HG02970 (cell line): ENCODE data around the gene CTF1.
"Not testable (repeated sequence)": the region's sequence is repeated elsewhere in the genome, so short reads cannot be mapped to it uniquely, and the experiment has no call there.

Experiments
- ATAC-seq: cut with Tn5 transposase; IDR thresholded peaks from one replicate; pipeline ENCODE4 v1.9.1; 2021; ENCODE audit warnings: mild to moderate bottlenecking, moderate library complexity, moderate number of reproducible peaks; ENCODE audit not compliant: unreplicated experiment, low FRiP score

CTF1 gene

DNA sequence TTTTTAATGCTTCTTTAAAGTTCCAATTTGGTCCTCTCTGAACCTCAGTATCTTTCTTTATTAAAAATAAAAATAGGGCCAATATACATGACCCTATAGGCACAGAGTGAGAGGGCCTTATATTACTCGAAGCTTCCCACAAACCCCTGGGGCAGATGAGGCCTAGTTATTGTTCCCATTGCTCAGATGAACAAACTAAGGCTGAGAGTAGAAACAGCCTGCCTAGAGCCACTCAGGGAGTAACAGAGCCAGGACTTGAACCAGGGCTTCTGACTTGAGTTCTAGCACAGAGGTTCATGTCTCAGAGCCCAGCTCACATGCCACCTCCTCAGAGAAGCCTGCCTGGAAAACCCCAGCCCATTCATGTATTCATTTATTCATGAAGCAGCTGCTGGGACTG, 10.3 kb upstream of the CTF1 start:
- no peak for ATAC-seq

- ATAC-seq, result no peak
Observed at GRCh38 chr16:30887927-30888326, 8.5 kb upstream of the CTF1 start.

DNA sequence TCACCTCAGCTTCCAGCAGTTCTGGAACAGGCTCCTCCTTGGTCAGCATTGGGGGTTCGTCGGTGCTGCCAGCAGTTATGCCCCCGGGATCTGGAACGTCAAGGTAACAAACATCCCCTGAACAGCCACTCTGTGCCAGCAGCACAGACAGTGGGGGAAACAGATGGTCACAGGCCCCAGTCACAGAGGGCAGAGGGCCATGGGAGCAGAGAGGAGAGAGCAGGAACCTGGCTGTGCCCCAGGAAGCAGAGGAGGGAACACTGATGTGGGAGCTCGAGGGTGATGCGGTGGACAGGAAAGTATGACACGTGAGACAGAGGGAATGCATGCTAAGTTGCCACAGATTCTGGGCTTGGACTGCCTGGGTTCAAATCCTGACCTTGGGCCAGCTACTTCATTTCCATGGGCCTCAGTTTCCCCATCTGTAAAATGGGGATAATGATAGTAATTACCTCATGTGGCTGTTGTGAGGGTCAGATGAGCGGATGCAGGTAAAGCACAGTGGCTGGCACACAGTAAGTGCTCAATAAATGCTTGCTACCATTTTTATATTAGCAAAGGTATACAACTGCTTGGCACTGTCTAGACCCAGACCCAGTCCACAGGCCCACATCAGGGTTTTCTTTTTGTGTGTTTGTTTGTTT, 7.4 kb upstream of the CTF1 start:
- no peak for ATAC-seq

- ATAC-seq, result no peak
Observed at GRCh38 chr16:30889721-30890120, 6.7 kb upstream of the CTF1 start.

DNA sequence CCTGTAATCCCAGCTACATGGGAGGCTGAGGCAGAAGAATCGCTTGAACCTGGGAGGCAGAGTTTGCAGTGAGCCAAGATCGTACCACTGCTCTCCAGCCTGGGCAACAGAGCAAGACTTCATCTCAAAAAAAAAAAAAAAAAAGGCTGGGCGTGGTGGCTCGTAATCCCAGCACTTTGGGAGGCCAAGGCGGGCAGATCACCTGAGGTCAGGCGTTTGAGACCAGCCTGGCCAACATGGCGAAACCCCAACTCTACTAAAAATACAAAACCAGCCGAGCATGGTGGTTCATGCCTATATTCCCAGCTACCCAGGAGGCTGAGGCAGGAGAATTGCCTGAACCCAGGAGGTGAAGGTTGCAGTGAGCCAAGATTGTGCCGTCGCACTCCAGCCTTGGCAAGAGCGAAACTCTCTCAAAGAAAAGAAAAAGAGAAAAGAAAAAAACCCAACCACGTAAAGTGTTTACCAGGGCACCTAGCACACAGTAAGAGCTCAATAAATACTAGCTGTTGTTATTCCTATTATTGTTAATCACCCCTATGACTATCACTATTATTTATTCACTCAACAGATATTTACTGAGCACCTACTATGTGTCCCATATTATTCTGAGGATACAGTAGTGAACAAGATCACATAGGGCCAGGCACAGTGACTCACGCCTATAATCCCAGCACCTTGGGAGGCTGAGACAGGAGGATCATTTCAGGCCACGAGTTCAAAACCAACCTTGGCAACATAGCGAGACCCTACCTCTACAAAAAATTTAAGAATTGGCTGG, 5.2 kb upstream of the CTF1 start:
- not testable (repeated sequence) for ATAC-seq

- ATAC-seq, result no peak
Observed at GRCh38 chr16:30892670-30893416, 3.6 kb upstream of the CTF1 start.

- ATAC-seq, result no peak
Observed at GRCh38 chr16:30893417-30893743, 3.0 kb upstream of the CTF1 start.

DNA sequence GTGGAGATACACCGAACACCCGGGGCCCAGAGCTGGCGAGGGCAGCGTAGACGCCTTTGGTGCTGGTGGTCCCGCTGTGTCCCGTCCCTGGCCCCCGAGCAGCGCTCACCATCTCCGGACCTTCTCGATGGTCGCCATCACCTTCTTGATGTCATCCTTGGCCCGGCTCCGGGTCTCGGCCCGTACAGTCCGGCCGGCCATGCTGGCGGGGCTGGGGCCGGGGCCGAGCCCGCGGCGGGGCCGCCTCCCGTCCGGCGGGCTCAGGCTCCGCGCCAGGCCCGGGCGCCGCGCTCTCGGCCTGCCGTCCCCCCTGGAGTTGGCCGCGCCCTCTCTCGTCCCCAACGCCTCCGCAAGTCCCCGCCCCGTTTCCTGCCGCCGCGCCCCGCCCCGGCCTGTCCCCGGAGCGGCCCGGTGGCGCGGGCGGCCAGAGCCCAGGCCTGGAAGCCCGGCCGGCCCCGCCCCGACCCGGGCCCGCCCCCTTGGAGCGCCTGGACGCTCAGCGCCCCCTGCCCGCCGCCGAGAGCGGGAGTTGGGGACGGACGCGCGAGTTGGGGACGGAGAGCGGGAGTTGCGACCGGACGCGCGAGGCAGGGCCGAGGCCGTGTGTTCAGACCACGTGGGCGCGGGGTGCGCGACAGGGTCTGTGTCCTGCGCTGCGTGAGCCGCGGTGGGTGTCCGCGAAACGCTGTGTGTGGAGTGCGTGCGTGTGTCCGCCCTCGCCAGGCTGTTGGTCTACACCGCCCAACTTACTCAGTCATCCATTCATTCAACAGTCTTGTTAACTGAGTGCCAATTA, 2.5 kb upstream of the CTF1 start, which contains the start of gene BCL7C:
BCL7C (minus strand) TSS at position 334 of the 796 bp plus-strand sequence; CDS start at position 201, 133 bp downstream.
- peak; percentile 72 for ATAC-seq

GRCh38 chr16:30894540-30895368, 1.7 kb upstream of the CTF1 start:
- ATAC-seq, result no peak

GRCh38 chr16:30895627-30896260, 670 bp upstream of the CTF1 start:
- no peak for ATAC-seq

GRCh38 chr16:30896889-30897733, 697 bp downstream of the CTF1 start:
- no peak for ATAC-seq

- ATAC-seq, result no peak
Observed at GRCh38 chr16:30899794-30900193, 3.4 kb downstream of the CTF1 start.

GRCh38 chr16:30900588-30900987, 4.2 kb downstream of the CTF1 start:
- no peak for ATAC-seq

DNA sequence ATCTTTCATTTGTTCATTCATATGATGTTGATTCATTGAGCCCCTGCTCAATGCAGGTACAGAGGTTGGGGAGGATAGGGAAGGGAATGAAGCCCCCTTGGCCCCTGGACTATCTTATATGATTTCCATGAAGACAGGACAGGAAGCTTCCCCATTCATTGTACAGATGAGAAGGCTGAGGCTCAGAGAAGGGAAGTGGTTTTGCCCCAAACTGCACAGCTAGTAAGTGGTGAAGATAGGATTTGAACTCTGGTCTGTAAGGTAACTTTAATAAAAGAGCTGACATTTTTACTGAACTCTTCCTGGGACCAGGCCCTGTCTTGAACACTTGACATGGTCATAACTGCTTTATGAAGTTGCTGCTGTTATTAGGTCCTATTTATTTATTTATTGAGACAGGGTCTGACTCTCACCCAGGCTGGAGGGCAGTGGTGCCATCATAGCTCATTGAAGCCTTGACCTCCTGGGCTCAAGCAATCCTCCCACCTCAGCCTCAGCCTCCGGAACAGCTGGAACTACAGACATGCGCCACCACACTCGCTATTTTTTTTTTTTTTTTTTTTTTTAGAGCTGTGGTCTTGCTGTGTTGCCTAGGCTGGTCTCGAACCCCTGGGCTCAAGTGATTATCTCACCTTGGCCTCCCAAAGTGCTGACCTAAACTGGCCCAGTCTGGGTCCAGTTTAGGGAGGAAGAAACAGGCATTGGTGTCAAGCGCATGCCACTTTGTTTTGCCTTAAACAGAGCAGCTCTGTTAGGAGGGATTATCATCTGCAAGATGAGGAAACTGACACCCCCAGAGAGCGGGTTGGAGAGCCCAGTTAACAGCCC, 5.0 kb downstream of the CTF1 start:
- no peak for ATAC-seq

DNA sequence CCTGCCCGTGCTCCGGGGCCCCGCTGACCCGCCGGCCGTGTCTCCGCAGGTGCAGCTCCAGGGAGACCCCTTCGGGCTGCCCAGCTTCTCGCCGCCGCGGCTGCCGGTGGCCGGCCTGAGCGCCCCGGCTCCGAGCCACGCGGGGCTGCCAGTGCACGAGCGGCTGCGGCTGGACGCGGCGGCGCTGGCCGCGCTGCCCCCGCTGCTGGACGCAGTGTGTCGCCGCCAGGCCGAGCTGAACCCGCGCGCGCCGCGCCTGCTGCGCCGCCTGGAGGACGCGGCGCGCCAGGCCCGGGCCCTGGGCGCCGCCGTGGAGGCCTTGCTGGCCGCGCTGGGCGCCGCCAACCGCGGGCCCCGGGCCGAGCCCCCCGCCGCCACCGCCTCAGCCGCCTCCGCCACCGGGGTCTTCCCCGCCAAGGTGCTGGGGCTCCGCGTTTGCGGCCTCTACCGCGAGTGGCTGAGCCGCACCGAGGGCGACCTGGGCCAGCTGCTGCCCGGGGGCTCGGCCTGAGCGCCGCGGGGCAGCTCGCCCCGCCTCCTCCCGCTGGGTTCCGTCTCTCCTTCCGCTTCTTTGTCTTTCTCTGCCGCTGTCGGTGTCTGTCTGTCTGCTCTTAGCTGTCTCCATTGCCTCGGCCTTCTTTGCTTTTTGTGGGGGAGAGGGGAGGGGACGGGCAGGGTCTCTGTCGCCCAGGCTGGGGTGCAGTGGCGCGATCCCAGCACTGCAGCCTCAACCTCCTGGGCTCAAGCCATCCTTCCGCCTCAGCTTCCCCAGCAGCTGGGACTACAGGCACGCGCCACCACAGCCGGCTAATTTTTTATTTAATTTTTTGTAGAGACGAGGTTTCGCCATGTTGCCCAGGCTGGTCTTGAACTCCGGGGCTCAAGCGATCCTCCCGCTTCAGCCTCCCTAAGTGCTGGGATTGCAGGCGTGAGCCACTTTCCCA, 5.9 kb downstream of the CTF1 start:
- no peak for ATAC-seq

- no peak for ATAC-seq
Observed at GRCh38 chr16:30903002-30903401, 6.6 kb downstream of the CTF1 start.
